ENCODE results near the gene CAPZA1. TPM values are rescaled to one million over a fixed set of nuclear protein-coding genes. Genes with fewer than 3 reads are reported as not detected.

Gene CAPZA1
- polyA plus RNA-seq, 1 donor from 2014 or later, result 82.2 TPM

GRCh38 chr1:112708002-112708448 lies 88.4 kb downstream of the CAPZA1 start:
- Histone ChIP-seq H3K9me3 (ENCODE audit: low read length) (no peaks in the 10 kb centered on the region), H3K36me3 (ENCODE audit: insufficient read depth, low read length) (no peaks in the 10 kb centered on the region), H3K4me3 (ENCODE audit: low read length) (no peak overlapping the region), H3F3A (ENCODE audit: insufficient read depth, low read length, poor library complexity, severe bottlenecking) (no peaks in the 10 kb centered on the region), H3K9ac (ENCODE audit: low read length) (no peak overlapping the region), H2AFZ (ENCODE audit: low read depth, low read length) (no peak overlapping the region), H3K79me2 (replicated peaks; ENCODE audit: insufficient read depth, low read length) (no peaks in the 10 kb centered on the region), H3K4me2 (ENCODE audit: low read length) (no peak overlapping the region), H4K20me1 (ENCODE audit: insufficient read depth) (no peaks in the 10 kb centered on the region), H3K9me2 (ENCODE audit: insufficient read depth, low read length) (no peaks in the 10 kb centered on the region), H3K27me3 (ENCODE audit: insufficient read depth, low read depth, low read length) (peaks cover 13% of the 10 kb centered on the region), H3K27ac (ENCODE audit: low read length) (no peak overlapping the region)
- TF ChIP-seq SMC3 (conservative IDR thresholded peaks at IDR 0.05; ENCODE audit: poor library complexity) (no peak), EZH2 (IDR thresholded peaks at IDR 0.05; ENCODE audit: borderline replicate concordance, insufficient read depth, low read length, poor library complexity, severe bottlenecking) (no peak), TAF1 (IDR thresholded peaks at IDR 0.05; ENCODE audit: low read depth) (no peak), MXI1 (conservative IDR thresholded peaks at IDR 0.05; ENCODE audit: poor library complexity, severe bottlenecking) (no peak), REST (IDR thresholded peaks at IDR 0.05; ENCODE audit: borderline replicate concordance) (no peak), RAD21 (conservative IDR thresholded peaks at IDR 0.05) (no peak)

- TF ChIP-seq RAD21 (conservative IDR thresholded peaks at IDR 0.05) (no peak), EP300 (conservative IDR thresholded peaks at IDR 0.05; ENCODE audit: poor library complexity, severe bottlenecking) (no peak), EZH2 (IDR thresholded peaks at IDR 0.05; ENCODE audit: borderline replicate concordance, insufficient read depth, low read length, poor library complexity, severe bottlenecking) (no peak), SMC3 (conservative IDR thresholded peaks at IDR 0.05; ENCODE audit: poor library complexity) (no peak), REST (IDR thresholded peaks at IDR 0.05; ENCODE audit: borderline replicate concordance) (no peak), TAF1 (IDR thresholded peaks at IDR 0.05; ENCODE audit: low read depth) (no peak), POLR2AphosphoS5 (IDR thresholded peaks at IDR 0.05) (no peak), MXI1 (conservative IDR thresholded peaks at IDR 0.05; ENCODE audit: poor library complexity, severe bottlenecking) (no peak)
- TF ChIP-seq, protein P1, sequence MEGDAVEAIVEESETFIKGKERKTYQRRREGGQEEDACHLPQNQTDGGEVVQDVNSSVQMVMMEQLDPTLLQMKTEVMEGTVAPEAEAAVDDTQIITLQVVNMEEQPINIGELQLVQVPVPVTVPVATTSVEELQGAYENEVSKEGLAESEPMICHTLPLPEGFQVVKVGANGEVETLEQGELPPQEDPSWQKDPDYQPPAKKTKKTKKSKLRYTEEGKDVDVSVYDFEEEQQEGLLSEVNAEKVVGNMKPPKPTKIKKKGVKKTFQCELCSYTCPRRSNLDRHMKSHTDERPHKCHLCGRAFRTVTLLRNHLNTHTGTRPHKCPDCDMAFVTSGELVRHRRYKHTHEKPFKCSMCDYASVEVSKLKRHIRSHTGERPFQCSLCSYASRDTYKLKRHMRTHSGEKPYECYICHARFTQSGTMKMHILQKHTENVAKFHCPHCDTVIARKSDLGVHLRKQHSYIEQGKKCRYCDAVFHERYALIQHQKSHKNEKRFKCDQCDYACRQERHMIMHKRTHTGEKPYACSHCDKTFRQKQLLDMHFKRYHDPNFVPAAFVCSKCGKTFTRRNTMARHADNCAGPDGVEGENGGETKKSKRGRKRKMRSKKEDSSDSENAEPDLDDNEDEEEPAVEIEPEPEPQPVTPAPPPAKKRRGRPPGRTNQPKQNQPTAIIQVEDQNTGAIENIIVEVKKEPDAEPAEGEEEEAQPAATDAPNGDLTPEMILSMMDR (IDR thresholded peaks at IDR 0.05; ENCODE audit: poor library complexity, severe bottlenecking), result no peak
- Histone ChIP-seq H3K9me2 (ENCODE audit: insufficient read depth, low read length) (no peaks in the 10 kb centered on the region), H3K79me2 (replicated peaks; ENCODE audit: insufficient read depth, low read length) (no peaks in the 10 kb centered on the region), H4K20me1 (ENCODE audit: insufficient read depth) (no peaks in the 10 kb centered on the region), H2AFZ (ENCODE audit: low read depth, low read length) (no peak overlapping the region), H3K9me3 (ENCODE audit: low read length) (no peaks in the 10 kb centered on the region), H3K27me3 (ENCODE audit: insufficient read depth, low read depth, low read length) (peaks cover 16% of the 10 kb centered on the region), H3K4me2 (ENCODE audit: low read length) (no peak overlapping the region), H3K36me3 (ENCODE audit: insufficient read depth, low read length) (no peaks in the 10 kb centered on the region), H3K4me3 (ENCODE audit: low read length) (no peak overlapping the region), H3K27ac (ENCODE audit: low read length) (no peak overlapping the region), H3F3A (ENCODE audit: insufficient read depth, low read length, poor library complexity, severe bottlenecking) (no peaks in the 10 kb centered on the region), H3K9ac (ENCODE audit: low read length) (no peak overlapping the region)
Observed at GRCh38 chr1:112708489-112708888, 88.9 kb downstream of the CAPZA1 start.

Measured in neural cell (in vitro differentiated cells).